Measurements from ENCODE around the gene LRRC51.

LRRC51 gene, protein sequence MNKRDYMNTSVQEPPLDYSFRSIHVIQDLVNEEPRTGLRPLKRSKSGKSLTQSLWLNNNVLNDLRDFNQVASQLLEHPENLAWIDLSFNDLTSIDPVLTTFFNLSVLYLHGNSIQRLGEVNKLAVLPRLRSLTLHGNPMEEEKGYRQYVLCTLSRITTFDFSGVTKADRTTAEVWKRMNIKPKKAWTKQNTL

DNA sequence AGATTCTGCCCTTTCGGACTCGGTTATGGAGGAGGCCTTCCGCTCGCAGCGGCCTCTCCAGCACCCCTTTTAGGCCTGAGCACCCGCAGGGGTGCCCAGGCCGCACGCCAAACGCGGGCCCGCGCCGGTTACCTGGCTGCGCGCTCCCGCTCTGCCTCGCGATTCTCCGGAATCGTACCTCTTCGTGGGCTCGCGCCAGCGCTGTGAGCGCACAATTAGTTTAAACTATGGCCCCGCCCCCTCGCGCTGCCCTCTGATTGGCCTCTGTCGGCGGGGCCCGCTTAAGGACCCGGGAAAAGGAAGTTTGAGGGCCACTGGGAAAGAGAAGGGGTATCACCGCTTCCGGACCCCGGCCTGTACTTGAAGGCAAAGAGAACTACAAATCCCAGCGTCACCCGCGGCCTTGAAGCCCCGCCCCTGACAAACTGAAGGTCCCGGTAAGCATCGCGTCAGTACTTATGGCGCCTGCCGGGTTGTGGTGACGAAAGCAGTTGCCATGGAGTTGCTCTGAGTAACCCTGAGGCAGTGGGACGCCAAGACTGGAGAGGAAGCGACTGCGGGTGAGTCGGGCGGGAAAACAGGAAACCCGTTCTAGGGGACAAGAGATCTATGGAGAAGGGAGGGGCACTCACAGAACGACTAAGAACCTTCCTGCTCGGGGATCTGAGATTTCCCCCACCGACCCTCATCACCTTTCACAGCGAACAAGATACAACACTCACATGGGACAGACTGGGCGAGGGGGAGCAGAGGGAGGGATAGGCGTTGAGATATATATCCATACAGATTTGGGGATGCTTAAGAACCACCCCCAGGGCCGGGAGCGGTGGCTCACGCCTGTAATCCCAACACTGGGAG is at the start of gene LRRC51, which contains the start of gene NUMA1:
TSS of gene LRRC51 (plus strand) at position 525 of the 858 bp plus-strand sequence. CDS start 8,234 bp downstream, outside the sequence.
TSS of gene NUMA1 (minus strand) at position 217 of the 858 bp plus-strand sequence. CDS start 44,599 bp downstream, outside the sequence.
- TF ChIP-seq, protein P1, sequence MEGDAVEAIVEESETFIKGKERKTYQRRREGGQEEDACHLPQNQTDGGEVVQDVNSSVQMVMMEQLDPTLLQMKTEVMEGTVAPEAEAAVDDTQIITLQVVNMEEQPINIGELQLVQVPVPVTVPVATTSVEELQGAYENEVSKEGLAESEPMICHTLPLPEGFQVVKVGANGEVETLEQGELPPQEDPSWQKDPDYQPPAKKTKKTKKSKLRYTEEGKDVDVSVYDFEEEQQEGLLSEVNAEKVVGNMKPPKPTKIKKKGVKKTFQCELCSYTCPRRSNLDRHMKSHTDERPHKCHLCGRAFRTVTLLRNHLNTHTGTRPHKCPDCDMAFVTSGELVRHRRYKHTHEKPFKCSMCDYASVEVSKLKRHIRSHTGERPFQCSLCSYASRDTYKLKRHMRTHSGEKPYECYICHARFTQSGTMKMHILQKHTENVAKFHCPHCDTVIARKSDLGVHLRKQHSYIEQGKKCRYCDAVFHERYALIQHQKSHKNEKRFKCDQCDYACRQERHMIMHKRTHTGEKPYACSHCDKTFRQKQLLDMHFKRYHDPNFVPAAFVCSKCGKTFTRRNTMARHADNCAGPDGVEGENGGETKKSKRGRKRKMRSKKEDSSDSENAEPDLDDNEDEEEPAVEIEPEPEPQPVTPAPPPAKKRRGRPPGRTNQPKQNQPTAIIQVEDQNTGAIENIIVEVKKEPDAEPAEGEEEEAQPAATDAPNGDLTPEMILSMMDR (IDR thresholded peaks at IDR 0.05; ENCODE audit: insufficient read depth, low read depth, low read length, missing control alignments): no peak
- peak; percentile 100 for DNase-seq (ENCODE audit: low read depth)
- H3K4me3 ChIP-seq (ENCODE audit: low read depth, low read length): peak within 1 kb of the TSS; percentile 88

DNA sequence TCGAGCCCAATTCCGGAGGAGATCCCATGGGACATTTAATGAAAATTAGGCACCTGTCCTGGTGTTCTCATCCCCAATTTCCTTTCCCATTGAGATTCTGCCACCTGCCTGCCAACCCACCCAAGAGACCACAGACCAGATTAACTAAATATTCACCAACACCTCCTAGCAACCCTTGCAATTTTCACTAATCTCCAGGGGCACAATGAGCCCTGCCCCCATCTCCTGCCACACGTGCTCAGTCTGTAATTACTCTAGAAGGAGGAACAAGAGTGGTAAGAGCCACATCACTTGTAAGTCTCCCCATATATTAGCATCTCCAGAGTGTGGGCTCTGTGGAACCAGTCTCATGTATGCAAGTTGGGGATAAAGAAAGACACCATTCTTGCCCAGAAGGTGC is 44.0 kb upstream of the LRRC51 start:
- DNase-seq (ENCODE audit: low read depth): no peak
- TF ChIP-seq, protein P1 (IDR thresholded peaks at IDR 0.05; ENCODE audit: insufficient read depth, low read depth, low read length, missing control alignments): no peak
- H3K4me3 ChIP-seq (ENCODE audit: low read depth, low read length): no peak overlapping the region

DNA sequence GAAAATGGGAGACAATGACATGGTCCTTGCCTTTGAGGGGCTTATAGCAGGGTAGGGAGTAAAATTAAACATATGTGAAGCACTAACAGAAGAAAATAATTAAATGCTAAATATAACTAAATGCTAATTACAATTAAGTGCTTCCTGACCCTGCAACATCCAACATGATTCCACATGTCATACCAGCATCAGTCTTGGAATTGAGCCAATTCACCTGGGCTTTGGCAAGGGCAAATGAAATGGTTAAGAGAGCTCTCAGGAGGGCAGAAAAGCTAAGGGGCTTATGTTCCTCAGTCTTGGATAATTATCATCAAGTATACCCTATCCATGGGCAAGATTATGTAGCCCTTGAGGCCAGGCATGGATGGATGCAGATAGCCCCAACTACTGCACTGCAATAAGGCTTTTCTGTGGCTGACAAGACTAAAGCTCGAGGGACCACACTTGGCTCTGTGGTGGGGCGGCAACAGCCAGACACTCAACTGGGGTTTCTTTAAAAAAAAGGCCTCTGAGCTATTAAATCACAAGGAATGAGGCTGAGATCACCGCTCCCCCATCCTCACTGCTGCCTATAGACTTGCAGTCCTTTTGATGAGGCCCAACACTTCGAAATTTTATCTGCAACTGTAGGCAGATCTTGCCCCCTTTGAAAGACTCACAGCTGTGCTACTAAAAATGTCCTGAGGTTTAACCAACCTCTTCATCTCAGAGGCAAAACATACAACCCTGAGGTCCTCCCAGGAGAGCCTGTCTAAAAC is 42.9 kb upstream of the LRRC51 start:
- DNase-seq (ENCODE audit: low read depth): no peak
- TF ChIP-seq, protein P1 (IDR thresholded peaks at IDR 0.05; ENCODE audit: insufficient read depth, low read depth, low read length, missing control alignments): no peak
- H3K4me3 ChIP-seq (ENCODE audit: low read depth, low read length): no peak overlapping the region

DNA sequence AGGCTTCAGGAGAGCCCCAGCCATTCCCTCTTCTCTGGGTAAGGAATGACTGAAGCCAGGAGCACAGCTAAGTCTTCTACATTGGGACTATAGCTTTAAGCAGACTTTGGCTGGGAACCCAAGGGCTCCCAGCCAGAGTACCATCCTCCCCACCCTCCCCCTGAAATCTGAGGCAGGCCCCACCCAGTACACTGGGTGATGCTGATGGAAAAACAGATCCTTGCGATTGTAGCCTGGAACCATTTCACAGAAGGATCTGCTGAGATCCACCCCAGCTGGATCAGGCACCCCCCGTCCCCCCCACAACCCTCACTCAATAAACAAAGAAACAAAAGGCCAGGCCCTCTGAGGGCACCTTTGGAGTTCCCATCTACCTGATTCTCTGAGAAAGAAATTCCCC is 42.2 kb upstream of the LRRC51 start:
- TF ChIP-seq, protein P1 (IDR thresholded peaks at IDR 0.05; ENCODE audit: insufficient read depth, low read depth, low read length, missing control alignments): no peak
- no peak for DNase-seq (ENCODE audit: low read depth)
- H3K4me3 ChIP-seq (ENCODE audit: low read depth, low read length): peak overlapping the region; percentile 60

DNA sequence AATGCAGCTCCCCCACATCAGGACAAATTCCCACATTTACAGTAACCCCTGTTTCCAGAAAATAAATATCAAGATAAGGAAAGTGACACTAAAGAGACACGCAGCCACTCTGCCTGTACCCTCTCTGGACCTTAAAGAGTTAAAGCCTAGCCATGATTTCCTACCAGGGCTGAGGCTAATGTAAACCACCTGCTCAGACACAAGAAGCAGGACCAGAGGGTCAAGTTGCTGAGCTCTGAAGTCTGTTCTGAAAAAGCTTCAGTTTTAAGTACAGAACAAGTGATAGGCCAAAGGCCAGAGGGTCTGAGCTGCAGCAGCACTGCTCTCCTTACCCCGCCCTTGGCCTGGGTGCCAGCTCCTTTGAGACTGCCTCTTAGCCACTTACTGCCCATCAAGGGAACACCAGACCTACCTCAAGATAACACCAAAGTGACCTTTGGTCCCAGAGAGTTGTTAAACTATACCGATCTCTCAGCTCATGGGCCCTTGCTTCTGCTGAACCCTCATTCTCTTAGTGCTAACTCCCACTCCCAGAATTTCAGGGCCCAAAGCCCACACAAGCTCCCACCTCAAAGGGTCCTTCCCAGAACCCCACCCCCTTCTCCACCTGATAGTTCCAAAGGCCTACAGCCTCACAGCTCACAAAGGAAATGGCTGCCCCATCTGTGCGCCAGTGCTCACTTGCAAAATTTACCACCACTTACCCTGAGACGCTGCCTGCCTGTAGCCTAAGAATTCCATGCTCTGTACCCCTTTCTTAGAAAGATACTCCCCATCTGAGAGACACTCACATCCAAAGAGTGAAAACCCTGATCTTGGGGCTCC is 41.4 kb upstream of the LRRC51 start:
- H3K4me3 ChIP-seq (ENCODE audit: low read depth, low read length): peak overlapping the region; percentile 60
- TF ChIP-seq, protein P1 (IDR thresholded peaks at IDR 0.05; ENCODE audit: insufficient read depth, low read depth, low read length, missing control alignments): no peak
- DNase-seq (ENCODE audit: low read depth): no peak

DNA sequence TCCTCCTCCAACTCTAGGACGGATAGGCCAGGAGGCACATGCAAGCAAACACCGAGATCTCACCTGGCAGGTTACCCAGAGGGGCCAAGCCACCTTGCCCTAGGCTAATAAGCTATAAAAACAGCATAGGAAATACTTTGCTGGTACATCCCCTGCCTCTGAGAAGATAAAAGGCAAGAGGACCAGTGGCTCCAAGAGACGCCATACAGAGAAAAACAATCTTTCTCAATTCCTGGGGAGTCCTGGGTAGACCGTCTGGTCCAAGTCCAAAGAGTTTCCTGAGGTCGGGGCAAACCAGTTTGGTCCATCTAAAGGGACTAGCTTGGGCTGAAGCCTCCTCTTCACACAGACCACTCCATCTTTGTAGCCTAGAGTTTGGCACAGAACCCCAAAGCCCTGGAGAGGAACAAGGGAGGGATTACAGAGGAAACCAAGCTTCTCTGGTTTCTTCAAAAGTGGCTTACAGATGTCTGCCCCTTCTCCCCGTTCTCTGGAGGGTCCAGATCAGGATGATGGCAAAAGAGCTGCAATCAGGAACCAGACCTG is 40.7 kb upstream of the LRRC51 start:
- TF ChIP-seq, protein P1 (IDR thresholded peaks at IDR 0.05; ENCODE audit: insufficient read depth, low read depth, low read length, missing control alignments): no peak
- peak overlapping the region; percentile 60 for H3K4me3 ChIP-seq (ENCODE audit: low read depth, low read length)
- no peak for DNase-seq (ENCODE audit: low read depth)

All from GM12865 (cell line).